Daoy (cell line): ENCODE data around the gene TSPAN13. TPM values are rescaled to one million over a fixed set of nuclear protein-coding genes. Genes with fewer than 3 reads are reported as not detected.
A peak's percentile ranks its signal among the peaks of the same experiment; 100 is the strongest.

ENCODE experiments used
- DNase-seq: peaks from one replicate; pipeline ENCODE4 v3.0.0-alpha.2; 2015; ENCODE audit warnings: low read depth
- total RNA-seq: library from RNA; depleted of rRNA; stranded (reverse); fragments of >200 nt; shearing (Covaris generic); gene quantifications from 2 replicates; pipeline ENCODE4 v1.2.3, GENCODE V29; 2014; rRNA removed

The TSPAN13 gene
- 33.7 and 35.5 TPM in 2 replicates for total RNA-seq

GRCh38 chr7:16753102-16753931 lies at the start of gene TSPAN13:
Gene TSPAN13, plus strand, starts transcription at chr7:16753755. Its CDS starts 213 bp downstream, at chr7:16753968.
- DNase-seq = peak; percentile 92

- DNase-seq = no peak
Measured at GRCh38 chr7:16708511-16708910, 45.0 kb upstream of the TSPAN13 start.

DNA sequence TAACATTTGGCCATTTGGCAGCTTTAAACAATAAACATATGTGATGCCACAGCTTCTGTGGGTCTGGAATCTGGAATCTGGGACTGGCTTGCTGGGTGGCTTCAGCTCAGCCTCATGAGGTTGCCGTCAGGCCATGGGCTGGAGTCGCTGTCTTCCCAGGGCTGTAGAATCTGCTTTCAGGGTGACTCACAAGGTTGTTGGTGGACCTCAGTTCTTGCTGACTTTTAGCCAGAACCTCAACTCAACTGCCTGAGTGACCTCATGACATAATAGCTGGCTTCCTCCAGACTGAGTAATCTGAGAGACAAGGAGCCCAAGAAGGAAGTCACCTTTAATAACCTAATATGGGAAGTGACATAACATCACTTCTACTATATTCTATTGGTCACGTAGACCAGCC lies 44.6 kb upstream of the TSPAN13 start:
- peak; percentile 89 for DNase-seq

GRCh38 chr7:16710651-16711050 lies 42.9 kb upstream of the TSPAN13 start:
- DNase-seq = no peak

- DNase-seq = peak; percentile 50
Measured at GRCh38 chr7:16711730-16712129, 41.8 kb upstream of the TSPAN13 start.

GRCh38 chr7:16712916-16713315 lies 40.6 kb upstream of the TSPAN13 start:
- peak; percentile 69 for DNase-seq

GRCh38 chr7:16715928-16716327 lies 37.6 kb upstream of the TSPAN13 start:
- no peak for DNase-seq

DNA sequence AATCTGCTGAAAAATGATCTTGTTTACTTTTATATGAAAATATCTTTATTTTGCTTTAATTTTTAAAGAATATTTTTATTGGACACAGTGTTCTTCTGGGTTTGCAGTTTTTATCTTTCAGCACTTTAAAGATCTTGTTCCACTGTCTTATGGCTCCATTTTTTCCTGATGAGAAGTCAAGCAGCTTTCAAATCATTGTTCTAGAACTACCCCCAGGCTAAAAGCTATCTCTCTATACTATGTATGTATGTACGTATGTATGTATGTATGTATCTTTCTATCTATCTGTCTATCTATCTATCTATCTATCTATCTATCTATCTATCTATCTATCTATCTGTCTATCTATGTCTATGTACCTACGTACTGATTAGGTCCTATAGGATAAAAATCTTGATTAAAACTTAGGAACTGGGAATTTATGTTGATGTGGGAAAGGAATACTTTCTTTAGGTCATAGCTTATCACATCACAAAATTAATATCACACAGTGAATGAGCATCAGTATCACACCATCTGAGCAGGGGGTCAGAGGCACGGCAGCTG lies 35.4 kb upstream of the TSPAN13 start:
- DNase-seq = no peak

DNA sequence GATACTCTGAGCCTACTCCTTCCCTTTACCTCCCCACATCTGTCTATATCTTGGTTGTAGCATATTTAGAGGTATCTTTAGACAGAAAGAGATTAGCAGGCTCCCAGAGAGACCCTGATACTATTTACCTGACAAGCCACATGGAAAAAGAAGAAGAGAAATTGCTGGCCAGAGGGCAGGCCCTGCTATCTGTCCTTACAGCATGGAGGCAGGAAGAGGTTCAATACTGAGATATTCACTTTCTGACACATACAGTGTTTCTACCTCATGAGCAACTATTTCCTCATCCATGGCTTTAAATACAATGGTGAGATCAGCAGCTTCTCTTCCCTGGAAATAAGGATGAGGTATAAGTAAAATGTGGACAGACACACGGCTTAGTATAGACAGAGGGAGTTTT lies 33.9 kb upstream of the TSPAN13 start:
- DNase-seq = no peak

DNA sequence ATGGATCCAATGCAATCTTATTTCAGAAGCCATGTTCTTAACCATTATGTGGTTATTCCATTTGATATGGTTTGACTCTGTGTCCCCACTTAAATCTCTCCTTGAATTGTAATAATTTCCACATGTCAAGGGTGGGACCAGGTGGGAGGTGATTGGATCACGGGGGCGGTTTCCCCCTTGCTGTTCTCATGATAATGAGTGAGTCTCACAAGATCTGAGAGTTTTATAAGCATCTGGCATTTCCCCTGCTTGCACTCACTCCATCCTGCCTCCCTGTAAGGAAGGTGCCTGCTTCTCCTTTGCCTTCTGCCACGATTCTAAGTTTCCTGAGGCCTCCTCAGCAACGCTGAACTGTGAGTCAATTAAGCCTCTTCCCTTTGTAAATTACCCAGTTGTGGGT lies 32.0 kb upstream of the TSPAN13 start:
- DNase-seq = no peak

GRCh38 chr7:16724344-16724743 lies 29.2 kb upstream of the TSPAN13 start:
- no peak for DNase-seq

DNA sequence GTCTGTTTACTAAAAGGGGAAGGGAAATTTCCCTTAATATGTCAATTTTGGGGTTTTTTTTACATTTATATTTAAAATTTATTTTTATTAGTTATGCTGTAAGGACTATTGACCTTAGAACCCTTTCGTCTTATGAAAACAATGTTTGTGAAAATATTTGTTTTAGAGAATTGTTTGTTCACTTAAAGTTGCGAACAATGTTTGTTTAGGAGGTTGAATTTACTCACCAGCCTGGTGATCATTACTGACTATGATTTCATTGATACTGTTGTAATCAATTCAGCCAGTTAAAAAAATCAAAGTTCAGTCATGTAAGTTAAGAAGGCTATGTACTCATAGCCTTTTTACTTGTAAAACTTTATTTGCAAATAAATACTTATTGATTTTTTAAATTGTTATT lies 27.4 kb upstream of the TSPAN13 start:
- no peak for DNase-seq

DNA sequence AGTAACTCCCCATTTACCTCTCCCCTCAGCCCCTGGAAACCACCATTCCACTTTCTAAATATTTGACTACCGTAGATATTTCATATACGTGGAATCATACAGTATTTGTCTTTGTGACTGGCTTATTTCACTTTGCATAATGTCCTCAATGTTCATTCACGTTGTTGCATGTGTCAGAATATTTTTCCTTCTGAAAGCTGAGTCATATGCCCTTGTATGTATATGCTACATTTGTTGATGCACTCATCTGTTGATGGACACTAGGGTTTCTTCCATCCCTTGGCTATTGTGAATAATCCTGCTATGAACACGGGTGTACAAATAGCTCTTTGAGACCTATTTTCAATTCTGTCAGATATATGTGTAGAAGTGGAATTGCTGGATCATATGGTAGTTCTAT lies 25.8 kb upstream of the TSPAN13 start:
- no peak for DNase-seq

DNA sequence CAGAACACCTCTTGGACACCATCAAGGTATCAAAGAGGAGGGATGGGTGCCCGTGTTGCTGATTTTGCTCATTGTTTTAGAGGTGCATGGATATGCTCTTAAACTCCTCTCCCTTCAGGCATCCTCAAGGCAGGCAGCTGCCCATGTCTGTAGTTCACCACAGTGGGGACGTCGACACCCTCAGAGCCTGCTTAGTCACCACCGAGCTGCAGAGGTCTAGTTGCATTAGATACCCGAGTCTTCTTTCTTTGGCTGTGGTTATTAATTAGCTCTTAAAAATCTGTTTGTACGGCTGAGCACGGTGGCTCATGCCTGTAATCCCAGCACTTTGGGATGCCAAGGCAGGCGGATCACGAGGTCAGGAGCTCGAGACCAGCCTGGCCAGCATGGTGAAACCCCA lies 24.7 kb upstream of the TSPAN13 start:
- DNase-seq = no peak

GRCh38 chr7:16729541-16729940 lies 24.0 kb upstream of the TSPAN13 start:
- no peak for DNase-seq

DNA sequence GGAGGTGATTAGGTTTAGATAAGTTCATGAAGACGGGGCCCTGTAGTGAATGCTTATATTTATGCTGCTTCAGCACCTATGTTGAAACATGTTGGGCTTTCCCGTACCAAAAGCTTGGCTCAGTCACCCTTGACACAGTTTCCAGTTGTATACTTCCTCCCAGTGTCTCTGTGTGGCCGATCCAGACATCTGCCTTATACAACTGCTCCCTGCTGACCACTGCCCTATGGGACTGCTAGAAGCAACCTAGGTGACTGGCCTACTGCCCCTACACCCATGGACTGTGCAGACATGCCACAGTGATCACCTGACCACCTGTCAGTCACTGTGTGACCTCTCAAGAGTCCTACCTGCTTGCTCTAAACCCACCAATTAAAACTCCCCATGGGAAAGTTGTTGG lies 22.6 kb upstream of the TSPAN13 start:
- no peak for DNase-seq

DNA sequence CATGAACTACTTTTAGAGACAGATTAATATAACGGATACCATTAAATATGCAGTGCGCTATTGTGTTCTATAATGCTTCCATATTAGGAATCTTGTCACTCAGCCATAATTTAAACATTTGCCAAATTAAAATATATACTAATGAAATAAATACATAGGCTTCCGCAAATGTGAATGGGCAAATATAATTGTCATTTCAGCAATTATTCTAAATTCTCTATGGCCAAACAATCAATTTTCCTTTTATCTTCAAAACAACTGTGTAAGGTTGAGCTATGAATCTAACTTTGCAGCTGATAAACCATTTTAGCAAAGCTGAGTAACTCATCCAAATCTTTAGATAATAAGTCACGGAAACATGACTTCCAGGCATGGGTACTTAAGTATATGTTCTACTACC lies 20.7 kb upstream of the TSPAN13 start:
- DNase-seq = no peak

DNA sequence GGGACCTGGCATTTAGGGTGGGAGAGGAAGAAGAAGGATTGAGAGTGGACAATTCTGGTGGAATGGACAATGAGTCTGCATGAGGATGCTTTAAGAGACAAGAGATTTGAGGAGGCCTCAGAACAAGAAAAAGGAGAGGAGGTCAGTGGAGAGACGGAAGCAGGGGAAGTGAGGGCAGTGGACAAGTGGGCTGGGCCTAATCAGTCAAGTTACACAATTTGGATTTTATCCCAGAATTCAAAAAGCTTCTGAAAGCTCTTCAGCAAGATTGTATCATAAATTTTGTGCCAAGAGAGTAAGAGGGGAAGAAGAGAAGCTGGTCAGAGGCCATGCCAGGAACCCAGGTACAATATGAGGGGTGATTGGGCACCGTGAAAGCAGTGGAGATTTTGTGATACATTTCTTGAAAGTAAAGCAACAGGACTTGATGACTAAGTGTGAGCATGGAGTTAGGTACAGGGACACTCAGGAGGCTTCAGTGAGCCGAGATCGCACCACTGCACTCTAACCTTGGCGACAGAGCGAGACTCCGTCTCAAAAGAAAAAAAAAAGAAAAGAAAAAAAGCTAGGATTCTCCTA lies 19.3 kb upstream of the TSPAN13 start:
- DNase-seq = no peak

- no peak for DNase-seq
Measured at GRCh38 chr7:16735020-16735419, 18.5 kb upstream of the TSPAN13 start.

DNA sequence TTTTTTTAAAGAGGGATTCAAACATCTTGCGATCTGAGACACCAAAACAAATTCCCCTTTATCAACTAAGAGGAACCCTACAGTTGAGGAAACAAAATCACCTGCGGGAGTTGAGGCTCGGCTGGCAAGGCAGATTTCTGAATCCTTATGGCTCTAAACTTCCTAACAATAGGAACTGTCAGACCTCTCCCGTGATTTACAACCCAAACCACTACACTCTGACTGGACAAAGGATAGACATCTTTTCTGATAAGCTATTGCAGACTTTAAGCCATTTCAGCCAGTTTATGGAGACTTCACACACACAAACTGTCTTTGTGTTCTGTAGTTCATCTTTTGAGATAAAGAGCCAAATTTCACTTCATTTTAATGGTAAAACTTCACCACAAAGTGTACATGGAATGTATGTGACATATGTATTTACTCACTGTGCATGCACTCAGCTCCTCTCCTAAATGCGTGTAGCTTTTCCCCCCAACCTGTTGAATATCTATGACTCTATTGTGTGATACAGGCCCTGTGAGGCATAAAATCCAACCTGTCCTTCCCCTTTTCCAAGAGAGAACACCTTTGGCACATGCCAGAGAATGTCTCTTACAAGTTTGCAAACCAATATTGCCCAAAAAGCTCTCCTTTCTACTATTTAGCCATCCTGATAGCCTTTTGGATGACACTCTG lies 15.4 kb upstream of the TSPAN13 start:
- no peak for DNase-seq

DNA sequence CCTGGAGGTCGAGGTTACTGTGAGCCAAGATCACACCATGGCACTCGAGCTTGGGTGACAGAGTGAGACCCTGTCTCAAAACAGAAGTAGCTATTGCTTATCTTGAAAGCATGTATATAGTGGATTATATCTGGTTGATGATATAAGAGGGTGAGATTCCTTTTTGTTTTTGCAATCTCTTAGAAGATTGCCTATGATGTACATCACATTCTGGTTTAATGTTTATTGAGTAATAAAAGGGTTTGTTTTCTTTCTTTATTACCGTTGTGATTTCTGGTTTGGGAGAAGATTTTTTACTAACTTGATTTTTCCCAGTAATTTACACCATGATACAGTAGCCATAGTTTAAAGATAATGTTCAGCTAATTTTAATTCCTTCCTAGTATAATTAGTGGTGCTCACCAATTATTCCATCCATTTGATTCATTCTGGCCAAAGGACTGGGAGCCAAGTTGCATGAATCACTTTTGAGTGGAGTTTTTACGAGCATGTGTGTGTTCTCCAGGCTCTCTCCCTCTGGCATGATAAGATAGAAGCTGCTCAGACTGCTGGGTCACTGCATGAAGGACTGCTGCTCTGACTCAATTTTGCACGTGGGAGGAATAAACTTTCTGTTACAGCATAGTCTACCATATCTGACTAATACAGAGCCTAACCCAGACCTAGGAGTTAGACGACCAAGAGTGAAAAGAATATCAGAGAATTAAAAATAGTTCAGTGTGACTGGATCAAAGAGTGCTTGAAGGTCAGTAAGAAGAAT lies 13.5 kb upstream of the TSPAN13 start:
- peak; percentile 95 for DNase-seq

GRCh38 chr7:16740623-16740953 lies 13.0 kb upstream of the TSPAN13 start:
- DNase-seq = no peak
